ENCODE results near the gene LSAMP. TPM values are rescaled to one million over a fixed set of nuclear protein-coding genes. Genes with fewer than 3 reads are reported as not detected.
A peak's percentile ranks its signal among the peaks of the same experiment; 100 is the strongest.

Gene LSAMP
- total and polyA plus RNA-seq, 9 of the 15 experiments (the other 6 are each of a cell fraction or from before 2014, with no cell fraction given), result 0.09 to 0.11 TPM; not detected in 7

GRCh38 chr3:116037954-116038911 is 407.1 kb downstream of the LSAMP start (continued):
- no peak for TF ChIP-seq MNT (conservative IDR thresholded peaks at IDR 0.05)
- no peak for TF ChIP-seq NONO (IDR thresholded peaks at IDR 0.05; ENCODE audit: low read depth in 2 of 2, low read length in 1 of 2)
- TF ChIP-seq ZNF445 (CRISPR knock-in tag; IDR thresholded peaks at IDR 0.05; ENCODE audit: low read depth), result no peak
- no peak for TF ChIP-seq ARHGAP35 (IDR thresholded peaks at IDR 0.05; ENCODE audit: partially characterized antibody)
- no peak for TF ChIP-seq DLX4 (CRISPR knock-in tag; IDR thresholded peaks at IDR 0.05)
- no peak for TF ChIP-seq TAF9B (IDR thresholded peaks at IDR 0.05; ENCODE audit: partially characterized antibody)
- TF ChIP-seq KLF16 (IDR thresholded peaks at IDR 0.05), result no peak
- TF ChIP-seq HDAC6 (IDR thresholded peaks at IDR 0.05; ENCODE audit: low read depth, low read length), result no peak
- peak; percentile 99 for TF ChIP-seq SPI1 (IDR thresholded peaks at IDR 0.05; ENCODE audit: borderline replicate concordance, low read depth, low read length)
- TF ChIP-seq SP1 (CRISPR knock-in tag; IDR thresholded peaks at IDR 0.05), result no peak
- TF ChIP-seq ZNF431 (CRISPR knock-in tag; IDR thresholded peaks at IDR 0.05), result no peak
- TF ChIP-seq NEUROD1 (IDR thresholded peaks at IDR 0.05; ENCODE audit: borderline replicate concordance, low read depth, low read length, partially characterized antibody), result no peak
- no peak for TF ChIP-seq CEBPG (CRISPR knock-in tag; IDR thresholded peaks at IDR 0.05)
- peak in 1 of 2 experiments; percentile 19; a peak in 1 of 4 replicates for TF ChIP-seq CEBPG (tag; conservative IDR thresholded peaks at IDR 0.05 in 1 of 2, IDR thresholded peaks at IDR 0.05 in 1 of 2)
- no peak for TF ChIP-seq ZC3H8 (IDR thresholded peaks at IDR 0.05)
- 0 out of 6 replicates have a peak, but pooled peaks of 1 of the 3 experiments have one; percentile 40 for TF ChIP-seq ZBTB11 (CRISPR knock-in tag; IDR thresholded peaks at IDR 0.05)
- TF ChIP-seq ZNF655 (CRISPR knock-in tag; IDR thresholded peaks at IDR 0.05), result no peak
- TF ChIP-seq TEAD2 (tag; IDR thresholded peaks at IDR 0.05), result no peak
- TF ChIP-seq NFE2 (IDR thresholded peaks at IDR 0.05; ENCODE audit: low read depth), result no peak
- TF ChIP-seq ZNF24 (IDR thresholded peaks at IDR 0.05), result no peak
- no peak for TF ChIP-seq ZNF347 (CRISPR knock-in tag; IDR thresholded peaks at IDR 0.05; ENCODE audit: low read depth)
